Thyroid gland (tissue), 4 donors: Measurements from ENCODE around the gene LARGE2. TPM values are rescaled to one million over a fixed set of nuclear protein-coding genes. Genes with fewer than 3 reads are reported as not detected.

Source experiments
- DNase-seq, 2 donors: peaks; one replicate each; pipeline ENCODE4 v3.0.0-alpha.2; 2019
- H3K27ac ChIP-seq, 3 donors: fragments of 200-600 bp; sonication (generic); 1 replicate in 2 of 3; 2 replicates in 1 of 3; pipeline ENCODE4 v1.5.1; 2016 to 2019; ENCODE audit warnings: mild to moderate bottlenecking in 1 of 3, moderate library complexity in 1 of 3
- H3K27me3 ChIP-seq: fragments of 200-600 bp; sonication (generic); one replicate; pipeline ENCODE4 v1.5.1; 2019
- H3K36me3 ChIP-seq, 2 donors: fragments of 200-600 bp; sonication (generic); one replicate each; pipeline ENCODE4 v1.5.1; 2016 to 2019
- H3K4me1 ChIP-seq, 2 donors: fragments of 200-600 bp; sonication (generic); one replicate each; pipeline ENCODE4 v1.5.1; 2017 to 2019
- H3K4me3 ChIP-seq, 3 donors: fragments of 200-600 bp; sonication (generic); replicated peaks in 1 of 3; 1 replicate in 2 of 3; 2 replicates in 1 of 3; pipeline ENCODE4 v1.5.1; 2016; ENCODE audit warnings: mild to moderate bottlenecking in 1 of 3
- H3K9me3 ChIP-seq: fragments of 200-600 bp; sonication (generic); one replicate; pipeline ENCODE4 v1.5.1; 2017
- CTCF ChIP-seq, 6 experiments: fragments of 200-600 bp in 3 of 6; fragments of 450-650 bp in 3 of 6; sonication (generic) in 3 of 6; IDR thresholded peaks; one replicate each; pipeline ENCODE4 v1.5.1; 2016 to 2019; ENCODE audit warnings: antibody characterized with exemption in 6 of 6, mild to moderate bottlenecking in 2 of 6, inconsistent platforms in 1 of 6, moderate library complexity in 1 of 6
- POLR2A ChIP-seq, 2 donors: fragments of 450-650 bp; IDR thresholded peaks; one replicate each; pipeline ENCODE4 v1.6.1; 2017; ENCODE audit warnings: antibody characterized with exemption in 2 of 2, mild to moderate bottlenecking in 2 of 2, moderate library complexity in 1 of 2
- WGBS, 2 donors: methylation state at CpG; one replicate each; pipeline ENCODE4 v1.1.5; 2017; 5-methylcytosine and 5-hydroxymethylcytosine counted together
- intact Hi-C: fragments of 100-400 bp; cut with DNase I; formaldehyde crosslinking; loops from one replicate; pipeline ENCODE4 v1.15.1; 2023
- total RNA-seq, 4 donors: library from RNA; depleted of rRNA; stranded (reverse); fragments of >200 nt; gene quantifications; one replicate each; pipeline ENCODE4 v1.2.3, GENCODE V29; 2016

Gene LARGE2
- total RNA-seq, 4 donors from 2014 or later: 11.2 to 19.0 (median 14.1) TPM

GRCh38 chr11:45879803-45880686 lies 42.4 kb upstream of the LARGE2 start:
- peaks cover 36 to 48% of the 10 kb centered on the region in 2 donors for H3K36me3 ChIP-seq
- no peaks in the 10 kb centered on the region for H3K9me3 ChIP-seq
- no peaks in the 10 kb centered on the region for H3K4me1 ChIP-seq
- intact Hi-C loops: no loop called here
- 88 to 93% methylated on average over 7 of the region's 7 CpGs for WGBS, 2 donors
- H3K4me3 ChIP-seq: no peak overlapping the region
- H3K27me3 ChIP-seq: no peaks in the 10 kb centered on the region
- no peak overlapping the region for H3K27ac ChIP-seq
- no peak for DNase-seq
- TF ChIP-seq CTCF (IDR thresholded peaks at IDR 0.05) (no peak), POLR2A (IDR thresholded peaks at IDR 0.05) (no peak)

GRCh38 chr11:45880772-45881570 lies 41.5 kb upstream of the LARGE2 start:
- 91 to 93% methylated on average over 12 to 15 of the region's 15 CpGs for WGBS, 2 donors
- H3K4me1 ChIP-seq: peaks cover 3% of the 10 kb centered on the region in 2 donors
- TF ChIP-seq CTCF (IDR thresholded peaks at IDR 0.05) (no peak), POLR2A (IDR thresholded peaks at IDR 0.05) (no peak)
- H3K9me3 ChIP-seq: no peaks in the 10 kb centered on the region
- H3K27ac ChIP-seq: no peak overlapping the region
- H3K27me3 ChIP-seq: no peaks in the 10 kb centered on the region
- DNase-seq: no peak
- peaks cover 36 to 46% of the 10 kb centered on the region in 2 donors for H3K36me3 ChIP-seq
- no peak overlapping the region for H3K4me3 ChIP-seq
- intact Hi-C loops: no loop called here

- Histone ChIP-seq H3K4me1 (peaks cover 4 to 5% of the 10 kb centered on the region in 2 donors), H3K4me3 (no peak overlapping the region), H3K27me3 (no peaks in the 10 kb centered on the region), H3K27ac (no peak overlapping the region), H3K36me3 (peaks cover 33 to 37% of the 10 kb centered on the region in 2 donors), H3K9me3 (no peaks in the 10 kb centered on the region)
- no peak for DNase-seq
- WGBS, 2 donors: 78 to 94% methylated on average over 6 of the region's 6 CpGs
- TF ChIP-seq CTCF (IDR thresholded peaks at IDR 0.05): no peak
- TF ChIP-seq POLR2A (IDR thresholded peaks at IDR 0.05): no peak
- intact Hi-C loops: no loop called here
Observed at GRCh38 chr11:45881708-45882368, 40.6 kb upstream of the LARGE2 start.

GRCh38 chr11:45884596-45885185 lies 37.8 kb upstream of the LARGE2 start:
- H3K4me3 ChIP-seq: no peak overlapping the region
- intact Hi-C loops: no loop called here
- TF ChIP-seq POLR2A (IDR thresholded peaks at IDR 0.05) (no peak), CTCF (IDR thresholded peaks at IDR 0.05) (no peak)

More at GRCh38 chr11:45884596-45885185, 37.8 kb upstream of the LARGE2 start:
- no peak overlapping the region for H3K27ac ChIP-seq
- no peak for DNase-seq
- 83 to 86% methylated on average over 10 of the region's 10 CpGs for WGBS, 2 donors
- H3K9me3 ChIP-seq: no peaks in the 10 kb centered on the region
- no peaks in the 10 kb centered on the region for H3K27me3 ChIP-seq
- peaks cover 21 to 26% of the 10 kb centered on the region in 2 donors for H3K36me3 ChIP-seq
- peaks cover 4 to 5% of the 10 kb centered on the region in 2 donors for H3K4me1 ChIP-seq
